CD4-positive, alpha-beta T cell treated with Interferon alpha-2 for 1 hour (primary cell): ENCODE measurements around the gene NPSR1.
A peak's percentile ranks its signal among the peaks of the same experiment; 100 is the strongest.

Experiments
- DNase-seq, 2 donors: peaks; one replicate each; pipeline ENCODE4 v3.0.0-alpha.2; 2020 to 2022

The NPSR1 gene

GRCh38 chr7:34723338-34723737 lies 65.3 kb downstream of the NPSR1 start:
- DNase-seq: no peak

- peak in 1 of 2 donors; percentile 16 for DNase-seq
Measured at GRCh38 chr7:34723866-34724490, 66.0 kb downstream of the NPSR1 start.

- no peak for DNase-seq
Measured at GRCh38 chr7:34726221-34726620, 68.2 kb downstream of the NPSR1 start.

GRCh38 chr7:34727464-34727995 lies 69.5 kb downstream of the NPSR1 start:
- DNase-seq: no peak

GRCh38 chr7:34728156-34728555 lies 70.1 kb downstream of the NPSR1 start:
- DNase-seq: no peak

- no peak for DNase-seq
Measured at GRCh38 chr7:34734771-34735170, 76.8 kb downstream of the NPSR1 start.

- DNase-seq: no peak
Measured at GRCh38 chr7:34735526-34735925, 77.5 kb downstream of the NPSR1 start.

- no peak for DNase-seq
Measured at GRCh38 chr7:34739651-34740300, 81.8 kb downstream of the NPSR1 start.

- DNase-seq: no peak
Measured at GRCh38 chr7:34740840-34741239, 82.8 kb downstream of the NPSR1 start.

- DNase-seq: no peak
Measured at GRCh38 chr7:34747176-34747781, 89.3 kb downstream of the NPSR1 start.

GRCh38 chr7:34747867-34748727 lies 90.1 kb downstream of the NPSR1 start:
- DNase-seq: no peak

- no peak for DNase-seq
Measured at GRCh38 chr7:34748728-34749089, 90.7 kb downstream of the NPSR1 start.

GRCh38 chr7:34749446-34749845 lies 91.4 kb downstream of the NPSR1 start:
- DNase-seq: no peak

GRCh38 chr7:34750209-34750608 lies 92.2 kb downstream of the NPSR1 start:
- DNase-seq: no peak

- no peak for DNase-seq
Measured at GRCh38 chr7:34750636-34751035, 92.6 kb downstream of the NPSR1 start.

- DNase-seq: no peak
Measured at GRCh38 chr7:34751725-34752643, 94.0 kb downstream of the NPSR1 start.

- no peak for DNase-seq
Measured at GRCh38 chr7:34752929-34753328, 94.9 kb downstream of the NPSR1 start.

- no peak for DNase-seq
Measured at GRCh38 chr7:34755008-34755407, 97.0 kb downstream of the NPSR1 start.

- no peak for DNase-seq
Measured at GRCh38 chr7:34756025-34756437, 98.0 kb downstream of the NPSR1 start.

GRCh38 chr7:34756691-34757090 lies 98.7 kb downstream of the NPSR1 start:
- DNase-seq: no peak

- DNase-seq: no peak
Measured at GRCh38 chr7:34757570-34758110, 99.6 kb downstream of the NPSR1 start.

- DNase-seq: no peak
Measured at GRCh38 chr7:34758111-34758601, 100.1 kb downstream of the NPSR1 start.
